ENCODE results near the gene RABGAP1.

Gene RABGAP1

DNA sequence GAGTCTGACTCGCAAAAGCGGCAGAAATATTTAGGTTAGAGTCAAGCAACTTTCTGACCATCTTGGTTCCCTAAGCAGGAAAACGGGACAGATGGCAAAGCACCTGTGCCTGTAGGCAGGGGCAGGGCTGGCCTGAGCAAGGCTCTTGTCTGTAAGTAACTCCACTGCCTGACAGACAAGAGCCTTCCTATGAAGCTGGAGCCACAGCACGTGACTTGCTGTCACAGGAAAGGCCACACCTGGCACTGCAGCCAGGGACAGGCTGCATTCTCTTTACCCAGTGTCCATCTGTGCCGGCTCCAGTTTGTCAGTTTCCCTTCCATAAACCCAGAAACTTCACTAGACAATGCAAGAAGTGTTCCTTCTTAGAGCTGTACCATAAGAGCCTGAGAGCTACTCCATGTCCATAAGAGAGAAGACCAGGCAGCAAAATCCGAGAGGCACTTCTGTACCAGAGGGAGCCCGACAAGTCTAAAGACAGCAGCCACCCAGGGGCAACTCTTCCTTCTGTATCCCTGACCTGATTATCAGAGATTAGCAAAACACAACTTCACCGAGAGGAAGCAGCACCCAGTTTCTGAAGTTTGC lies 170.7 kb downstream of the RABGAP1 start:
- no peak for DNase-seq (ENCODE audit: low spot score)

DNA sequence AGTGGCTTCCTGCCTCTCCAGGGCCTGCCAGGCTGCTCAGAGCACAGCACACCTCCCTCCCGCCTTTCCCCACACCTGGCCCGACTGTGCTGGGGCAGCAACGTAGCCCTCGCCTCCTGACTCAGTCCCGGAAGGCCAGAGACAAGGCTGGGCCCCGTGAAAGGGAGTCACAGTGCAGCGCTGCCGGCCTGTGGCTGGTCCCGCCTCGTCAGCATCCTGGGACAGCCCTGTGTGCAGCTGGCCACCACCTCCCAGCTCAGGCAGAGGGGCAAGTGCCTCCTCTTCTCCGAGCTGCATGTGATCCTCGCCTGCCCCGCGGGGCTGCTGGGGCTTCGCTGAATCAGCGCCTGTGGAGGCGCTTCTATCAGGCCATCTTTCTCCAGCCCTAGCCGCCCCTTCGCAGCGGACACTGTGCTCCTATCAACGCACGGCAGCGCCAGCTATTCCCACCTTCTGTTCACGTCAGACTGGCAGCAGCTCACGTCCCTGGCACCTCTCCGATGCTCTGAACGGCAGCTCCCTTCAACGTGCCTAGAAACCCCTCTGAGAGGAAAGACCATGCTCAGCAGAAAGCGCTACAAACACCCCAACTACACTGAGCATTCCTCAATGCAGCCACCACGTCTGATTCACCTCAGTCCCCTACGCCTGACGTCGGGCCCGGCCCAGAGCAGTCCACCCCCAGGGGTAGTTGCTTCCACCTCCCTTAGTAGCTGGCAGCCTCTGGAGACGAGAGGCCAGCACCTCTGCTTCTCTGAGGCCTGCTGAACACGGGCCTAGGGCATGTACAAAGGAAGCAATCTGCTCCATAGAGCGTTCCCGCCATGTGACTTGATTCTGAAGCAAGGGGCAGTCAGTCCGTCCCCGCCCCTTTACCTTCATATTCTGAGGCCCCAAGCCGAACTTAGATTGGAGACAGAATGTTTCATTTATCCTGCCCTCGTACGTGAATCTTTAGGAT lies 171.5 kb downstream of the RABGAP1 start:
- no peak for DNase-seq (ENCODE audit: low spot score)

- DNase-seq (ENCODE audit: low spot score) = no peak
These were observed 172.4 kb downstream of the RABGAP1 start for GRCh38 chr9:123113185-123113584.

DNA sequence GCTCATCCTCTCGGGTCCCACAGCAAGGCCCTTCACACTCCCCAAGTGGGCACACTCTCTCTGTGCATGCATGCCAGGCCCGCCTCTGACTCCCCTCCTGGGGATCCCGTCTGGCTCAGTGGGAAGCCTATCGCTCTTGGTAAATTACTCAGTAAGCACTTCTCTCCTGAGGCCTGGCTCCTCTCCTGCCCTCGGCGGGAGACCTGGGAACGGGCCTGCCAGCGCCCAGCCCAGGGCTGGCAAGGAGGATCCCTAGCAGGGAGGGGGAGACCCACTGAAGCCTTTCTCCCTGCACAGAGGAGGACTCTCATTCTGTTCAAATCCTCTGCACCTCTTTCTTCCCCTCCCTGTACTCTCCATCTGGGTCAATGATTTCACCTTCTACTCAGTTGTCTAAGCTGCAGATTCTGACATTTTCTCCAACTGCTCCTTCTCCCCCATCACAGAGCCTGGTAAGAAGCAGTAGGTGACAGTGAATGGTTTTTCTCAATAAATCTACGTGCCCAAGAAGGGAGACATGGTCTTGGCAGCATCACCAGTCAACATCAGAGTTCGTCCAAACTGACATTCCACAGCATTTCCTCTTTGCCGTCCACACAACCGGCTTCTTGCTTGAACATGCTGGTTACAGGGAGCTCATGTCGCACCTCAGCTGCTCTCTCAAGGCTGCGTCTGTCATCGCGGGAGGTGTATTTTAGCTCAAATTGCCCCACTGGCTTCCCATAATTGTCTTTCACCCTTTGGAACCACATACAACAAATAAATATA lies 174.5 kb downstream of the RABGAP1 start:
- no peak for DNase-seq (ENCODE audit: low spot score)

GRCh38 chr9:123116036-123116435 lies 175.2 kb downstream of the RABGAP1 start:
- DNase-seq (ENCODE audit: low spot score) = no peak

DNA sequence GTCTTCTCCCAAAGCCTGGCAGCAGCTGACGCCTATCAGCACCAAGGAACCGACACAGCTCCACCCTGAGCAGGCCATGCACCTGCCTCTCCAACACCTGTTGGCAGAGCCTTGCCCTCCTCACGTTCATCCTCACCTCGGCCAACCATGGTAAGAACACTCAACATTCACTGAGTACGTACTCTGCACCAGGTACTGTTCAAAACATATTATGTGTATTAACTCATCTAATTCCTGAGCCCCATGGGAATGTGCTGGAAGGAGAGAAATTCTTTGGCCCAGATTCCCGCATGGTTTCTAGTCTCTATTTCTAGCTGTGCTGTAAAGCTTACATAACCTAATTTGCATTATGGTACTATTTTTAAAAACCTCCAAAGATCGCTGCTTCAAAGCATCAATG lies 178.7 kb downstream of the RABGAP1 start:
- DNase-seq (ENCODE audit: low spot score) = no peak

DNA sequence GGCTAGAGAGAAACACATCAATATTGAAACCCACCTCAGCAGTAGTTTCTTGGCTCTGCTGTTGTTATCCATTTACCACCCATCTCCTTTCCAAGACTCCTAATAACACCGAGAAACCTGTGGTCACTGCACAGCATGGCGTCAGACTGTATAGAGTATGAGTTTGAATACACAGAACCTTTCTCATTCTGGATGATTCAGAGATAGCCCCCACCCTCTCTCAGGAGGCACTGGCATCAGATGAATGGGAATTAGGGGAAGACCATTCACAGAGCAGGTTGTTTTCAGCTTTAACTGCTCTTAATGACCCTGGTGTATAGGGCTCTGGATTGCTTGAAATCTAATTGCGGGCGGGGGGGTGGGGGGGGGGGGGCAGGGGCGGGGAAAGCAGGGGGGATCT lies 179.3 kb downstream of the RABGAP1 start:
- no peak for DNase-seq (ENCODE audit: low spot score)

- no peak for DNase-seq (ENCODE audit: low spot score)
These were observed 180.1 kb downstream of the RABGAP1 start for GRCh38 chr9:123120953-123121352.

- DNase-seq (ENCODE audit: low spot score) = no peak
These were observed 180.6 kb downstream of the RABGAP1 start for GRCh38 chr9:123121457-123121856.

- DNase-seq (ENCODE audit: low spot score) = no peak
These were observed 186.8 kb downstream of the RABGAP1 start for GRCh38 chr9:123127512-123128075.

DNA sequence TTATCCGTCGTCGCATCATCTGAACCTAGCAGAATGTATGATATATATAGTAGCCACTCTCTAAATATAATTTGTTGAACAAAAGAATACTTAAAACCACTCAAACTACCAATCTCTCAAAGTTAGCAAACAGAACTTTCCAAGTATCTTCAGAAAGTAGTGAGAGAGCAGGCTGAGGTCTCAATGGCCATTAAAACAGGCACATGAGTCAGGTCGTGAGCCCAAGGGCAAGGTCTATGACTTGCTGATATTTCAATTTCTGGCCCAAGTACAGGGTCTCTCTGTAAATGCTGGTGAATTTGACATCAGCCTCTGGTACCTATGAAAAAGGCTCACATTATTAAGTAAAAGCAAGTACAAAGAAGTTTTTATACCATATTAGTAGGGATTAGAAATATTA lies 187.8 kb downstream of the RABGAP1 start:
- no peak for DNase-seq (ENCODE audit: low spot score)

DNA sequence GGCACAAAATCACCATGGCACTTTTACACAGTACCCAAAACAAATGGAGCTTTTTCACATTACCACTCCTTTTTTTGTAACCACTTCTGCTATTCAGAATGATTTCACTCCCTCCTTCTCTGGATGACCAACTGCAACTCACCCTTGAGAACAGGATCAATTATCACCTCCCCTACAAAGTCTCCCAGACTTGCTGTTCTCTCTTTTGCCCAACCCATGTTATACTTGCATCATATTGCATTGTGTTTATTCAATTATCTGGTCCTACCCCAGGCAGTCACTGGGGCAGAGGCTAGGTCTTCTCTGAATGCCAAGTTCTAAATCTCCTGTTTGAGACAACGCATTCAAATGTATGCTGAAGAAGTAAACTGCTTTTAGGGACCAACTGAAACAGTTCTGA lies 188.6 kb downstream of the RABGAP1 start:
- DNase-seq (ENCODE audit: low spot score) = no peak

- no peak for DNase-seq (ENCODE audit: low spot score)
These were observed 190.4 kb downstream of the RABGAP1 start for GRCh38 chr9:123131258-123131657.

- no peak for DNase-seq (ENCODE audit: low spot score)
These were observed 191.2 kb downstream of the RABGAP1 start for GRCh38 chr9:123131993-123132392.

- DNase-seq (ENCODE audit: low spot score) = no peak
These were observed 191.9 kb downstream of the RABGAP1 start for GRCh38 chr9:123132696-123133095.

DNA sequence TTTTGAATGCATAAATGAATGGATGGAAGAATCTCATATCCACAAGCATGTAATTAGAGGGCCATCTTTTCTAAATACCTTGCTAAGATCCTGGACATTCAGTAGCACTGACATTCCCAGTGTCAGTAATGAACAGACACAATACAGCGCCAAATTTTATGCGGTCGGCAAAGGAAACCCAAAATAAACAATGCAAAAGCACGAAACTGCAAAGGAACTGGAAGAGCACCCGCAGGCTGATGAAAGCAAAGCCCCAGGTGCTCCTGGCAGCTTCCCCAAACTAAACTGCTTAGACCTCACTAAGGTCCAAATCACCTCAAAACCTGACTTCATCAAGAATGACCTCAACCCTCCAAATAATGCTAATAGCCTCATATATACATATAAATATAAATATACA lies 194.6 kb downstream of the RABGAP1 start:
- no peak for DNase-seq (ENCODE audit: low spot score)

GRCh38 chr9:123138163-123138562 lies 197.3 kb downstream of the RABGAP1 start:
- DNase-seq (ENCODE audit: low spot score) = no peak

GRCh38 chr9:123149067-123149466 lies 208.2 kb downstream of the RABGAP1 start:
- no peak for DNase-seq (ENCODE audit: low spot score)

DNA sequence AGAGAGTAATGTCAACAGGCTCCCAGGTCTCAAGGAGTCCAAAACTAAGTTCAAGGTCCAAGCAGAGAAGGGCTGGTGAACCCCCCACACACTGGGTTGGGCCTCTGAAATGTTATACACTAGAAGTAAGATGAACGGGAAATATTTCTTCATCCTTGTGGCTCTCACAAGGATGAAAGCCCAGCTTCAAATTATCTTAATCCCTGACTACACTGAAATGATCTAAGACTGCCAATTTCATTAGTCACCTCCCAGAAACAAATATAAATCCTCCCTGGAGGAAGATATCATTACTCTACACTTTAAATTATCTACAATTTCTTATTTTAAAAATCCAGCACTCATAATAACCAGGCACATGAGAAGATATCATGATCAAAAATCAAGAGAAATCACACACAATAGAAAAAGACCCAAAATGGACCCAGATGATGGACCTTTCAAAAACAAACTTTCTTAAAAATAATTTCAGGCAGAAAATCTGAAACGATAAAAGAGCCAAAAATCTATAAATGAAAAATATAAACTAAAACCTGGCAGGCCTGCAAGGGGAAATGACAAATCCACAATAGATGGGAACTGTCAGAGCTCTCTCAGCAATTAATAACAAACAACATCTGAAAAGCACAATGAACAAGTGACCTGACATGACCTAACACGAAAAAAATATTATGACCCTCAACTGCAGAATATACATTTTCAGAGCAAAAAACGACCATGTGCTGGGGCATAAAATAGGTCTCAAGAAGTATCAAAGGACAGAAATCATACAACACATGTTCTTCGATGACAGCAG lies 210.1 kb downstream of the RABGAP1 start:
- no peak for DNase-seq (ENCODE audit: low spot score)
